GM21447 (cell line): ENCODE data around the gene SPATA2.
"Not testable (repeated sequence)": the region's sequence is repeated elsewhere in the genome, so short reads cannot be mapped to it uniquely, and the experiment has no call there.

Experiments
- ATAC-seq: cut with Tn5 transposase; IDR thresholded peaks from one replicate; pipeline ENCODE4 v1.9.1; 2021; ENCODE audit not compliant: unreplicated experiment

Gene SPATA2

DNA sequence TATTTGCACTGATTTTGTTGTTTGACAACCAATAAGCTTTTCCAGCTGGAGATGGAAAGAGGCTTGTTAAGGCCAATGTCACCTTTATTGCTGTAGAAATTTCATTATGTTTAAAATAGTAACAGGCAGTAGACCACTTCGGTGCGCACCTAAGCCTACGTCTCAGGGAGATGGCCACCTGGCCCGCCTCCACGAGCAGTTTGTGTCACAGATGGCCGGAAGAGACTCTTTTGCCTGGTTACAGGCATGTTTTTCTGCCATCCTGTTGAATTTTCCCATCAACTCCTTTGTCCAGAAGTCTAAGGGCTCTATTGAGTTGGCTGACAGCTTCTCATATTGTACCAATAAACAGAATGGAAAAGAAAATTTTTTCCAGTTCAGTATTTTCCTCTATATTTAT, 51.7 kb downstream of the SPATA2 start:
- no peak for ATAC-seq

- no peak for ATAC-seq
These were observed 52.6 kb downstream of the SPATA2 start for GRCh38 chr20:49862607-49863200.

GRCh38 chr20:49861232-49861631, 54.1 kb downstream of the SPATA2 start:
- not testable (repeated sequence) for ATAC-seq

DNA sequence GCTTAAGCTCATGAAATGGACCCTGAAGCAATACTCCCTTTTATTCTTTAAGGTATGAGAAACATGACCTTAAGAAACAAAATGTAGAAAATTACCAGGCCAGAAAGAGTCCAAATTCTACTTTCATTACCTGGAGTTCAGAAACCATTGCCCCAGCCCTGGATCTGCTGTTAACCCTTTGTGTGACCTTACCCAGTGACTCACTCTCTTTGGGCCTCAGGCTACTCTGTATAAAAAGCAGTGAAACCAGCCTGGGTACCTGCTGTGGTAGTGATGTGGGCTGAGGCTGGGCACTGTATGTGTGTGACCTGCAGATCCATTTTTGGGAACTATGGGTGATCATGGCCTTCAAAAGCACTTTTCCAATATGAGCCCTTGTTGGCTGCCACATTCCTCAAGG, 55.5 kb downstream of the SPATA2 start:
- ATAC-seq: no peak

- no peak for ATAC-seq
These were observed 56.3 kb downstream of the SPATA2 start for GRCh38 chr20:49859011-49859410.

- no peak for ATAC-seq
These were observed 57.2 kb downstream of the SPATA2 start for GRCh38 chr20:49858076-49858585.

DNA sequence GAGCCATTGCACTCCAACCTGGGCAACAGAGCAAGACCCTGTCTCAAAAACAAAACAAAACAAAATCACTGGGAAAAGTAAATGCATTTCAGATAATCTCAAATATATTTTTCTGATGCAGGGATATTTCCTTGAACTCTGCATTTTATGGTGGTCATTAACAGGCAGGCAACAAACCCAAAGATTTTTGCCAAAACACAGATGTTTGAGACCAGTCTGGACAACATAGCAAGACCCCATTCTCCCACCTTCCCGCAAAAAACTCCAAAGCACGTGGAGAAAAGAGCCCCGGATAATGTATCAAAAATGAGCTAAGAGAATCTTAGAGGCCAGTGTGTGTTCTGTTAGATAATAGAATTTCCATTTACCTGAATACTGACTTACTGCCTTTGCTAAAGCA, 58.4 kb downstream of the SPATA2 start:
- no peak for ATAC-seq

DNA sequence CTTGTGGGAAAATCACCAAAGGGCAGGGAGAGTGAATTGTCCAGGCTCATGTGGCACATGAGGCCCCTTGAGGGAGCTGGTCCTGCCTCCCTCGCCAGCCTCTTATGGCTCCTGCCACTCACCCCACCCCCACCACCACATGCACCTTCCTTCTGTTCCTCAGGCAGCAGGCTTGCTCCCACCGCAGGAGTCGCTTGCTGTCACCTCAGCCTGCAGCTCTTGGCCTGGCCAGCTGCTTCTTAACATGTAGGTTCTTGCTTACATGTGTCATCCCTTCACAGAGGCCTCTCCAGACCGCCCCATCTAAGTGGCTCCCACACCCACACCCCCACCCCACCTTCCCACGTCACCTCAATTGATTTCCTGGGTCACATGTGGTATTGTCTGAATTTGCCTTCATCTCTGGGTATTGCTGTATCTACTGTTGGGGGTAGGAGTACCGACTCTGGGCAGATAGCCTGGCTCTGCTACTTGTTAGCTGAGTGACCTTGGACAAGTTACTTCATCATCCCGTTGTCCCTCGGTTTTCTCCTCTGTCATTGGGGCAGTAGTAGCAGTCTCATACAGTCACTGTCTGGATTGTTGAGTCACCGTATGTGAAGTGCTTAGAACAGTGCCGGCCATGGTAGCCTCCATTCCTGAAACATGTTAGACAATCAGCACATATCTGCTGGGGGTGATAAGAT, 61.0 kb downstream of the SPATA2 start:
- no peak for ATAC-seq

DNA sequence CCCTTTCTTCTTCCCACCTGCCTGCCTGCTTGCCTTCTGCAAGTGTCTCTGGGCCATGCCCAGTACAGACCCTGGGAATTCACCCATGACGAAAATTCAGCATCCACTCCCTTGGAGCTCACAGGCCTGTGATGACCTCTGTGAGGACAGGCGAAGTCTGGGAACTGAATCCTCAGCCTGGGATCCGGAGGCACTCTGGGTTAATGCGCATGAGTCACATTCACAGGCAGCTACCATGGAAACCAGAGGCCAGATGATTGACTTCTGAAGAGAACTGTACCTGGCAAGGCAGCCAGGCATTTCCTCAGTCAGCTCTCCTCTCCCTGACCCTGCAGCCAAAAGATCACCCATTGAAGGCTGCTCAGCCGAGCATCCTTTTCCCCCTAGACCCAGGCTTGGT, 61.7 kb downstream of the SPATA2 start:
- no peak for ATAC-seq
